Ascending aorta (tissue), 2 donors: Measurements from ENCODE around the gene AXIN1. TPM values are rescaled to one million over a fixed set of nuclear protein-coding genes. Genes with fewer than 3 reads are reported as not detected.

Experiments used
- DNase-seq, 2 donors: peaks; one replicate each; pipeline ENCODE4 v3.0.0-alpha.2; 2019; ENCODE audit warnings: low spot score in 2 of 2
- H3K27ac ChIP-seq, 2 donors: fragments of 200-600 bp; sonication (generic); one replicate each; pipeline ENCODE4 v1.5.1; 2016 to 2017; ENCODE audit warnings: mild to moderate bottlenecking in 1 of 2
- H3K27me3 ChIP-seq: fragments of 200-600 bp; sonication (generic); one replicate; pipeline ENCODE4 v1.5.1; 2017
- H3K36me3 ChIP-seq, 2 donors: fragments of 200-600 bp; sonication (generic); one replicate each; pipeline ENCODE4 v1.5.1; 2016
- H3K4me1 ChIP-seq, 2 donors: fragments of 200-600 bp; sonication (generic); one replicate each; pipeline ENCODE4 v1.5.1; 2016 to 2017; ENCODE audit warnings: mild to moderate bottlenecking in 1 of 2
- H3K4me3 ChIP-seq, 2 donors: fragments of 200-600 bp; sonication (generic); one replicate each; pipeline ENCODE4 v1.5.1; 2016 to 2017; ENCODE audit warnings: mild to moderate bottlenecking in 1 of 2
- H3K9me3 ChIP-seq, 2 donors: fragments of 200-600 bp; sonication (generic); one replicate each; pipeline ENCODE4 v1.5.1; 2016
- CTCF ChIP-seq, 3 experiments: fragments of 200-600 bp in 2 of 3; fragments of 450-650 bp in 1 of 3; sonication (generic) in 2 of 3; IDR thresholded peaks; one replicate each; pipeline ENCODE4 v1.5.1; 2016 to 2019; ENCODE audit warnings: antibody characterized with exemption in 3 of 3, mild to moderate bottlenecking in 1 of 3, moderate library complexity in 1 of 3
- intact Hi-C: fragments of 100-400 bp; cut with DNase I; formaldehyde crosslinking; loops from one replicate; pipeline ENCODE4 v1.15.1; 2023
- total RNA-seq: library from RNA; depleted of rRNA; stranded (reverse); fragments of >200 nt; gene quantifications from one replicate; pipeline ENCODE4 v1.1.0, GENCODE V29; 2016

The AXIN1 gene
- total RNA-seq, 1 donor from 2014 or later, result 27.6 TPM

GRCh38 chr16:324201-324450 lies 28.4 kb downstream of the AXIN1 start:
- intact Hi-C loops, result no loop called here
- no peaks in the 10 kb centered on the region for H3K9me3 ChIP-seq
- no peak overlapping the region for H3K27ac ChIP-seq
- no peak for DNase-seq
- no peak for TF ChIP-seq CTCF (IDR thresholded peaks at IDR 0.05)
- H3K4me1 ChIP-seq, result peaks cover 0 to 7% of the 10 kb centered on the region in 2 donors
- H3K4me3 ChIP-seq, result no peak overlapping the region
- no peaks in the 10 kb centered on the region for H3K27me3 ChIP-seq
- peaks cover 0 to 3% of the 10 kb centered on the region in 2 donors for H3K36me3 ChIP-seq

GRCh38 chr16:322476-323143 lies 29.9 kb downstream of the AXIN1 start:
- no peaks in the 10 kb centered on the region for H3K27me3 ChIP-seq
- TF ChIP-seq CTCF (IDR thresholded peaks at IDR 0.05), result no peak
- intact Hi-C loops, result no loop called here

GRCh38 chr16:321532-321931 lies 31.0 kb downstream of the AXIN1 start:
- Histone ChIP-seq H3K9me3 (no peaks in the 10 kb centered on the region), H3K4me1 (no peaks in the 10 kb centered on the region), H3K27ac (no peak overlapping the region), H3K4me3 (no peak overlapping the region), H3K27me3 (no peaks in the 10 kb centered on the region), H3K36me3 (peaks cover 7 to 12% of the 10 kb centered on the region in 2 donors)
- intact Hi-C loops, result no loop called here
- DNase-seq, result no peak
- no peak for TF ChIP-seq CTCF (IDR thresholded peaks at IDR 0.05)

More at GRCh38 chr16:322476-323143, 29.9 kb downstream of the AXIN1 start:
- no peak for DNase-seq
- Histone ChIP-seq H3K36me3 (peaks cover 7 to 12% of the 10 kb centered on the region in 2 donors), H3K9me3 (no peaks in the 10 kb centered on the region), H3K4me3 (no peak overlapping the region), H3K27ac (no peak overlapping the region), H3K4me1 (peaks cover 0 to 3% of the 10 kb centered on the region in 2 donors)

GRCh38 chr16:320206-320605 lies 32.3 kb downstream of the AXIN1 start:
- no peak overlapping the region for H3K4me3 ChIP-seq
- H3K27ac ChIP-seq, result no peak overlapping the region
- intact Hi-C loops, result no loop called here
- H3K4me1 ChIP-seq, result no peaks in the 10 kb centered on the region
- no peaks in the 10 kb centered on the region for H3K27me3 ChIP-seq
- H3K36me3 ChIP-seq, result peaks cover 7 to 12% of the 10 kb centered on the region in 2 donors
- H3K9me3 ChIP-seq, result no peaks in the 10 kb centered on the region
- TF ChIP-seq CTCF (IDR thresholded peaks at IDR 0.05), result no peak
- no peak for DNase-seq

- H3K27me3 ChIP-seq, result no peaks in the 10 kb centered on the region
- no peak for TF ChIP-seq CTCF (IDR thresholded peaks at IDR 0.05)
- no peaks in the 10 kb centered on the region for H3K4me1 ChIP-seq
- no peak overlapping the region for H3K4me3 ChIP-seq
- no peak overlapping the region for H3K27ac ChIP-seq
- DNase-seq, result no peak
- H3K36me3 ChIP-seq, result peaks cover 16 to 21% of the 10 kb centered on the region in 2 donors
- H3K9me3 ChIP-seq, result no peaks in the 10 kb centered on the region
- intact Hi-C loops, result no loop called here
Measured at GRCh38 chr16:318628-319027, 33.9 kb downstream of the AXIN1 start.

GRCh38 chr16:317583-317982 lies 34.9 kb downstream of the AXIN1 start:
- Histone ChIP-seq H3K27ac (no peak overlapping the region), H3K27me3 (no peaks in the 10 kb centered on the region), H3K4me1 (no peaks in the 10 kb centered on the region), H3K4me3 (no peak overlapping the region), H3K36me3 (peaks cover 24 to 30% of the 10 kb centered on the region in 2 donors), H3K9me3 (no peaks in the 10 kb centered on the region)
- no peak for DNase-seq
- no peak for TF ChIP-seq CTCF (IDR thresholded peaks at IDR 0.05)
- intact Hi-C loops, result no loop called here
